ENCODE data around the gene TADA1.
A peak's percentile ranks its signal among the peaks of the same experiment; 100 is the strongest.
"Not testable (repeated sequence)": the region's sequence is repeated elsewhere in the genome, so short reads cannot be mapped to it uniquely, and the experiment has no call there.

TADA1 gene

GRCh38 chr1:166889776-166890175 is 13.7 kb upstream of the TADA1 start:
- no peak for DNase-seq (ENCODE audit: low spot score)

GRCh38 chr1:166888373-166889111 is 12.5 kb upstream of the TADA1 start:
- DNase-seq (ENCODE audit: low spot score): no peak

DNA sequence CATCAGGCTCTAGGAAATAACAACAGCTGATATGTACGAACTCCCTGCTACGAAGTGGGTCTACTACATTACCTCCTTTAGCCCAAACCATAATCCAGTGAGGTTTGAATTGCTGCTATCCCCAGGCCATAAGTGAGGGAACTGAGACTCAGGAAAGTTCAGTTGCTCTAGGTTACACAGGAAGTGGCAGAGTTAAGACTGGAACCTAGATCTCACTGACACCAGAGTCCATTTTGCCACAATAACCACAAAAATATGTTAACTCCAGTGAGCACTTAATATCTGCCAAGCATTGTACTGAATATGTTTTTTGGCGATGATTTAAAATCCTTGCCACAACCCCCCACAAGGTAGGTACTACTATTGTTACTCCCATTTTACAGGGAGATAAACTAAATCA is 8.9 kb upstream of the TADA1 start:
- DNase-seq (ENCODE audit: low spot score): no peak

DNA sequence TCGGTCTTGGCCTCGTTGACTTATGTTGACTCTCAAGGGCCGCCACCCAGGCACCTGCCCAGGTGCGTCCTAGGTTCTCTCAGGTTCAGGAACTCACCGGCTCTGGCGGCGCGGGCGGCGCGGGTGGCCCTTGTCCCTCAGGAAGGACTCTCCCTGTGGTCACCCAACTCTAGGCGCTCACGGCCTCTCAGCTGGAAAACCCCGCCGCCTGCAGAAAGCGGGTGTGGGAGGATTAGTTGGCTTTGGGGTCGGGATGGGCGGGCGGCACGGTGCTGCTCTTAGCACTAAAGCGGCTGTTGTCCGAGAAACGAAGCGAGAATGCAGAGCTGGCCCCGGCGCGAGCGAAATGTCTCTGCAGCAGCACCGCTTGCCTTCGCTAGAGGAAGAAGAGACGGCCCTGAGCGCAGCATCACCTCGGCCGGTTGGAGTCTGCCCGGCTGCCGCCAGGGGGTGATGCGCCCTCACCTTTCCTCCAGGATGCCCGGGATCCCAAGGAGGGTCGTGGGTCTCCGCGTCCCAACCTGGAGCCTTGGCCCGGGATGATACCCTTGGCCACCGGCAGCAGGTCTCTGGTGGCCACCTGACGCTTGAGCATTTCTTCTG is 8.1 kb upstream of the TADA1 start:
- peak; percentile 65 for DNase-seq (ENCODE audit: low spot score)

DNA sequence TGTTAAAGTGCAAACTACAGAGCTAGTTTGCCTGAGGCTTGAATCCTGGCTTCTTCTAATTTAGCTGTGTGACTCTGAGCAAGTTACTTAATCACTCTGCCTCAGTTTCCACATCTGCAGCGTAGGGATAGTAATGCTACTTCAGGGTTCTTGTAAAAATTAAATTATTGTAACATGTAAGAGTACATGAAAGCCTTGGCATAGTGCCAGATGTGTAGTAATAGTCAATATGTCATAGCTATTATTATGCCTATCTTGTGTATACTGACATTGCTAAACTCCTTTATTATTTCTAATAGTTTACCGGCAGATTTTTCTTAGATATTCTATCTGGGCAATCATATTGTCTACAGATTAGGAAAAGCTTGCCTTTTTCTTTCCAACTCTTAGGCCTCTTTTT is 6.8 kb upstream of the TADA1 start:
- no peak for DNase-seq (ENCODE audit: low spot score)

DNA sequence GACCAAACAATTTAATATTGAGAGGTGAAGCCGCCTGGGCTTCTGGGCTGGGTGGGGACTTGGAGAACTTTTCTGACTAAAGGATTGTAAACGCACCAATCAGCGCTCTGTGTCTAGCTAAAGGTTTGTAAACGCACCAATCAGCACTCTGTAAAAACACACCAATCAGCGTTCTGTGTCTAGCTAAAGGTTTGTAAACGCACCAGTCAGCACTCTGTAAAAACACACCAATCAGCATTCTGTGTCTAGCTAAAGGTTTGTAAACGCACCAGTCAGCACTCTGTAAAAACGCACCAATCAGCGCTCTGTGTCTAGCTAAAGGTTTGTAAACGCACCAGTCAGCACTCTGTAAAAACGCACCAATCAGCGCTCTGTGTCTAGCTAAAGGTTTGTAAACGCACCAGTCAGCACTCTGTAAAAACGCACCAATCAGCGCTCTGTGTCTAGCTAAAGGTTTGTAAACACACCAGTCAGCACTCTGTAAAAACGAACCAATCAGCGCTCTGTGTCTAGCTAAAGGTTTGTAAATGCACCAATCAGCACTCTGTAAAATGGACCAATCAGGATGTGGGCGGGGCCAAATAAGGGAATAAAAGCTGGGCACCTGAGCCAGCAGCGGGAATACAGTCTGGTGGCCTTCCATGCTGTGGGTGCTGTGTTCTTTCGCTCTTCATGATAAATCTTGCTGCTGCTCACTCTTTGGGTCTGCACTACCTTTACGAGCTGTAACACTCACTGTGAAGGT is 2.3 kb upstream of the TADA1 start:
- not testable (repeated sequence) for DNase-seq (ENCODE audit: low spot score)

DNA sequence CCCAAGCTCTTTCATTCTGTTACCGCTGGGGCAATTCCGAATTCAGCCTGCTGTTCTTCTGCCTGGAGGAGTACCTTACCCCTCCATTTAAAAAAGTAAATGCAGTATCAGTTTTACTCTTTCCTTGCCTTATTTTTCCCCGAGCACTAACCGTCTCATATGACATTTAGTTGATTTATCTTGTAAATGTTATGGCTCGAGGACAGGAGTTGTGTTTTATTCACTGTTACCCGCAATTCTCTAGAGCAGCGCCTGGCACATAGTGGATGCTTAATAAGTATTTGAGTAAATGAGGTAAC is 425 bp upstream of the TADA1 start:
- DNase-seq (ENCODE audit: low spot score): no peak

GRCh38 chr1:166875302-166875733 is 746 bp downstream of the TADA1 start:
- no peak for DNase-seq (ENCODE audit: low spot score)

GRCh38 chr1:166874464-166874863 is 1.6 kb downstream of the TADA1 start:
- no peak for DNase-seq (ENCODE audit: low spot score)

DNA sequence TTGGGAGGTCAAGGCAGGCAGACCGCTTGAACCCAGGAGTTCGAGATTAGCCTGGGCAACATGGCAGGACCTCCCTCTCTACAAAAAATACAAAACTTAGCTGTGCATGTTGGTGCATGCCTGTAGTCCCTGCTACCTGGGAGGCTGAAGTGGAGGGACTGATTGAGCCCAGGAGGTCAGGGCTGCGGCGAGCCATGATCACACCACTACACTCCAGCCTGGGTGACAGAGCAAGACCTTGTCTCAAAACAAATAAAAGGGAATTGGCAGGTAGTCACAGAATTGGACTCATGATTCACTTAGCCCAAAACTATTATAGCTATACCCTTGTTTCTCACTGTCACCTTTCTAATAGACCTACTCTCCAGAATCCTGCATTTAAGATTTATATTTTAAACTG is 5.5 kb downstream of the TADA1 start:
- DNase-seq (ENCODE audit: low spot score): no peak

- DNase-seq (ENCODE audit: low spot score): no peak
Observed at GRCh38 chr1:166869318-166870099, 6.6 kb downstream of the TADA1 start.

GRCh38 chr1:166868639-166869038 is 7.4 kb downstream of the TADA1 start:
- DNase-seq (ENCODE audit: low spot score): no peak

GRCh38 chr1:166865926-166866325 is 10.1 kb downstream of the TADA1 start:
- no peak for DNase-seq (ENCODE audit: low spot score)

DNA sequence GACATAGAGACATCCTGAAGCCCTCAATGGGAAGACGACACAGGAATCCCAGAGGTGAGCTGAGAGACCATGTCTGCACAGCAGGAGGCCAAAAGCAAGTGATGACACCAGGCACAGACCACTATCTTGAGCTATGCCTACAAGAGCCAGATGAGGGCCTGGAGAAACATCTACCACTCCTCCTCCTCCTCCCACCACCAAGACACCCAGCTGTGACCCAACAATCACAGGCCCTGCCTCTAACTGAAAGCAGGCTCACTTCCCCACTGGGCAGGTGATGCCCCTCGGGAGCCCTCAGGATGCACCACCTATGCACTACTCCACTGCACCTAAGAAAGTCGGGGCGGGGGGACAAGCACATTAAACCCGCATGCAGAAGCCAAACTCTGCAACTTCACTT is 16.5 kb downstream of the TADA1 start:
- DNase-seq (ENCODE audit: low spot score): no peak

DNA sequence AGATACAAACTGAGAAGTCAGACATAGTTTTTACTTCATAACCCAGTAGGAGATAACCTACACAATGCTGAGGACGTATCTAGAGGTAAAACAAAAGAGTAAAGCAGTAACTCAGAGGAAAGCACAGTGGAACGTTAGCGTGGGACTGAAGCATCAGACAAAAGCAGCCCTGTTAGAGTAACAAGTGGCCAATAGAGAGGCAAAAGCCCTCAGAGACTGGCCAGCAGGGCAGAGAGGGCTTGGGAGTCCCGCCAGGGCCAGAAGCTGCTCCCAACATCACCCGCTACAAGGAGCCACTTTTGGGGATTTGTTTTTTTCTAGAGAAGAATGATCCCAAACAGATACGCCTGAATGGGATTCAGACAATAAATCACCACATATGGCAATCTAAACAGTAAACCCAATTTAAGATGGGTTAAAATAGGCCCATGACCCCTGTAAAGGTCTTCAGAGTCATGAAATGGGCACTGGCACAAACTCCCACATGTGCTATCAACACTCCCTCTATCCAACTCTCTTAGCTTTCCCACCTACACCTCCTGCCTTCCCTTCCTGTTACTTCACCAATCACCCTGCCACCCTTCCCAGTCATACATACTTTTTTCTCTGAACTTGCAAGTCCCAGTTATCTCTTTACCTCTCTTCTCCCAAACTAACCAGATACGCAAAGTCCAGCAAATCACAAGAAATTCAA is 17.2 kb downstream of the TADA1 start:
- DNase-seq (ENCODE audit: low spot score): no peak

DNA sequence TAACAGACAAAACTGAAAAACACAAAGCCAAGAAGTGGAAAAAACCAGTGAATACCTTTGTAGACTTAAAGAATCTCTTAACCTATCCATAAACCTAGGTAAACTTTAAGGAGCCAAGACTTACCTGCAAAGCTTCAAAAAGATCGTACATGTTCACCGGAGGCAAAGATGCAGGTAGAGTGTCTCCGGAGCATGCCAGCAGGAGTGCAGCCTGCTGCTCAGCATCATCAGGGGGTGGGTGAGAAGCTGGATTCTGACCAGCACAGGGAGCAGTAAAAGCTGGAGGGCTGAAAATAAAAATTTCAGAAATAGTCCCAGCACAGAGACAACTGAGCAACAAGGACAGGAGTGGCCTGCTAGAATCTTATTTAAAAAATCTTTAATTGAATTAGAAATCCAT is 18.1 kb downstream of the TADA1 start:
- no peak for DNase-seq (ENCODE audit: low spot score)

GRCh38 chr1:166855558-166855957 is 20.5 kb downstream of the TADA1 start:
- no peak for DNase-seq (ENCODE audit: low spot score)

- no peak for DNase-seq (ENCODE audit: low spot score)
Observed at GRCh38 chr1:166852918-166853317, 23.1 kb downstream of the TADA1 start.

DNA sequence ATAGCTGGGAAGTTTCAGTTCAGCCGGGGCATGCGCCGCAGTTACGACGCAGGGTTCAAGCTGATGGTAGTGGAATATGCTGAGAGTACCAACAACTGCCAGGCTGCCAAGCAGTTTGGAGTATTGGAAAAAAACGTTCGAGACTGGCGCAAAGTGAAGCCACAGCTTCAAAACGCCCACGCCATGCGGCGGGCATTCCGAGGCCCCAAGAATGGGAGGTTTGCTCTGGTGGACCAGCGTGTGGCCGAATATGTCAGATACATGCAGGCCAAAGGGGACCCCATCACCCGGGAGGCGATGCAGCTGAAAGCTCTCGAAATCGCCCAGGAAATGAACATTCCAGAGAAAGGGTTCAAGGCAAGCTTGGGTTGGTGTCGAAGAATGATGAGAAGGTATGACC is 26.9 kb downstream of the TADA1 start:
- no peak for DNase-seq (ENCODE audit: low spot score)

DNA sequence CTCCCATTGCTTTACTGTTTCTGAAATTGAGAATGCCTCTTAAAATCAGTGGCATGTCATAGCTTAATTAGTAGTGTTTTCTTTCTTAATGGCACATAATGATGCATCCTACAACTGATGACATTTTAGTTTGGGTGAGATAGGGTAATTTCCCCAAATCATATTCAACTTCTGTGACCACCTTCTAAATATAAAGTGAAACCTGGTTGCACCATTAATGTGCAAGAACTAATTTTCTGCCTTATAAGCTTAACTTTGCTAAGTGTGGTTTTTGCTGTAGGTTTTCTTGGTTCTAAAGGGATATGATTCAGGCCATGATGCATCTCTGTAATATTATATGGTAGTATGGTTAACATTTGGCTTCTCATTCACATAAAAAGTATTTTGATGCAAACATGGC is 27.9 kb downstream of the TADA1 start:
- DNase-seq (ENCODE audit: low spot score): no peak

DNA sequence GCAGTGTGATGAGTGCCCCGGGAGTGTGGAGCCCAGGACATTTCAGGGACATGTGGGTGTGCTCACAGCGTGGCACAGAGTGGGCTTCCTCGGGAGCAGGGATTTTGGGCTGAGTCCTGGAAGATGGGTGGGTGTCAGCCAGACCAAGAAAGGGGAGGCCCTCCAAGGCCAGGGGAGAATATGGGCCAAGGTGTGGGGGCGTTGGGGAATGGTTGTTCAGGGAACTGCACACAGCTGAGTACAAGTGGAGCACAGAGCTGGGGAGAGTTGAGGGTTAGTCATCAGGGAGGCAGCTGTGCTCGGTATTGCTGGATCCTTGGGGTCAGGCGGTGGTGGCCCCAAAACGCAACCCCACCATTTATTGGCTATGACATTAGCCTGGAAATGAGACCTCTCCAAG is 31.3 kb downstream of the TADA1 start:
- DNase-seq (ENCODE audit: low spot score): no peak
